ENCODE results near the gene ABTB1. TPM values are rescaled to one million over a fixed set of nuclear protein-coding genes. Genes with fewer than 3 reads are reported as not detected.
A peak's percentile ranks its signal among the peaks of the same experiment; 100 is the strongest.

The ABTB1 gene
- total RNA-seq, 1 experiment from 2014 or later, result 12.5 TPM

DNA sequence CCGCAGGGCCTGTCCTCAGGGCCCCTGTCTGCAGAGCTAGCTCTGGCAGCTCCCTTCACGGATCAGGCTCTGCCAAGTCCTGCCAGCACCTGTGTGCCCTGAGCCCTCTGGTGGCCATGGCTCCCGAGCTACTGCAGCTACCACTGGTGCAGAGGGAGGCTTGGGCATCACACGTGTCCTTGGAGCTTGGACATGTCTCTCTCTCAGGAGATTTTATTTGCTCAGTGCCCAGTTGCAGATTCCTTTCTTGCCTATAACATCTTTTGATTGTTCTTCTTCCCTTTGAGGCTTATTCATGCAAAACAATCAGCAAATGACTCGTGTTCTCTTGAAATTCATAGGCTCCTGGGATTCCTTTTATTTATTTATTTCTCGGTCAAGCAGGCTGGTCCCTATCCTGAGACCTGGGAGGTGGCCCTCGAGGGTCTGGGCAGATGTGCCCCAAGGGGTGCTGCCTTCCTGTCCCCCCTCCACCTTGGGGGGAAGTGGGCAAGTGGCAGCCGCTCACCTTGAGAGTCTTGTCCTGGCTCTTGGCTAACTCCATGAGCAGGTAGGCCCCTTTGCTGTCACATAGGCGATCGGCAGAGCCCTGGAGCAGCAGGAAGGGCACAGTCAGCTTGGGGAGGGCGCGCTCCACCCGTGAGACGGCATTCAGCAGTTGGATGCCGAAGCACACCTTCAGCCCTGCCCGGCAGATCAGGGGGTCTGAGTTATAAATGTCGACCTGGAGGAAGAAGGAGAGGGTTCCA is 21.9 kb downstream of the ABTB1 start:
- DNase-seq (ENCODE audit: low spot score) (peak; percentile 53), ATAC-seq (peak; percentile 30)
- ChIA-PET CTCF (interaction anchor here (0.6 to 4.8 kb wide), 23 partner anchors 13 to 439 kb away, joined by 3 to 127 read pairs (median 4); partner anchors contain the start of gene MGLL), POLR2A (interaction anchor here (0.5 kb wide), 1 partner anchor 44 kb away, joined by 4 read pairs; no protein-coding TSS in a partner anchor)
- no peaks in the 10 kb centered on the region for H3K9me3 Mint-ChIP-seq
- H3K4me3 Mint-ChIP-seq, result no peak overlapping the region
- TF ChIP-seq, protein P1, sequence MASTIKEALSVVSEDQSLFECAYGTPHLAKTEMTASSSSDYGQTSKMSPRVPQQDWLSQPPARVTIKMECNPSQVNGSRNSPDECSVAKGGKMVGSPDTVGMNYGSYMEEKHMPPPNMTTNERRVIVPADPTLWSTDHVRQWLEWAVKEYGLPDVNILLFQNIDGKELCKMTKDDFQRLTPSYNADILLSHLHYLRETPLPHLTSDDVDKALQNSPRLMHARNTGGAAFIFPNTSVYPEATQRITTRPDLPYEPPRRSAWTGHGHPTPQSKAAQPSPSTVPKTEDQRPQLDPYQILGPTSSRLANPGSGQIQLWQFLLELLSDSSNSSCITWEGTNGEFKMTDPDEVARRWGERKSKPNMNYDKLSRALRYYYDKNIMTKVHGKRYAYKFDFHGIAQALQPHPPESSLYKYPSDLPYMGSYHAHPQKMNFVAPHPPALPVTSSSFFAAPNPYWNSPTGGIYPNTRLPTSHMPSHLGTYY (CRISPR knock-in tag; IDR thresholded peaks at IDR 0.05), result no peak
- TF ChIP-seq OVOL2 (CRISPR knock-in tag; IDR thresholded peaks at IDR 0.05; ENCODE audit: borderline replicate concordance) (no peak), ZNF532 (CRISPR knock-in tag; IDR thresholded peaks at IDR 0.05; ENCODE audit: borderline replicate concordance) (no peak), MAX (CRISPR knock-in tag; IDR thresholded peaks at IDR 0.05) (no peak)
- TF ChIP-seq, protein P2, sequence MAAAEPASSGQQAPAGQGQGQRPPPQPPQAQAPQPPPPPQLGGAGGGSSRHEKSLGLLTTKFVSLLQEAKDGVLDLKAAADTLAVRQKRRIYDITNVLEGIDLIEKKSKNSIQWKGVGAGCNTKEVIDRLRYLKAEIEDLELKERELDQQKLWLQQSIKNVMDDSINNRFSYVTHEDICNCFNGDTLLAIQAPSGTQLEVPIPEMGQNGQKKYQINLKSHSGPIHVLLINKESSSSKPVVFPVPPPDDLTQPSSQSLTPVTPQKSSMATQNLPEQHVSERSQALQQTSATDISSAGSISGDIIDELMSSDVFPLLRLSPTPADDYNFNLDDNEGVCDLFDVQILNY (CRISPR knock-in tag; IDR thresholded peaks at IDR 0.05), result no peak
- no peak overlapping the region for H3K27ac Mint-ChIP-seq
- peaks cover 7% of the 10 kb centered on the region for H3K4me1 Mint-ChIP-seq
- no peaks in the 10 kb centered on the region for H3K27me3 Mint-ChIP-seq (ENCODE audit: low read depth)
- no peaks in the 10 kb centered on the region for H3K36me3 Mint-ChIP-seq

DNA sequence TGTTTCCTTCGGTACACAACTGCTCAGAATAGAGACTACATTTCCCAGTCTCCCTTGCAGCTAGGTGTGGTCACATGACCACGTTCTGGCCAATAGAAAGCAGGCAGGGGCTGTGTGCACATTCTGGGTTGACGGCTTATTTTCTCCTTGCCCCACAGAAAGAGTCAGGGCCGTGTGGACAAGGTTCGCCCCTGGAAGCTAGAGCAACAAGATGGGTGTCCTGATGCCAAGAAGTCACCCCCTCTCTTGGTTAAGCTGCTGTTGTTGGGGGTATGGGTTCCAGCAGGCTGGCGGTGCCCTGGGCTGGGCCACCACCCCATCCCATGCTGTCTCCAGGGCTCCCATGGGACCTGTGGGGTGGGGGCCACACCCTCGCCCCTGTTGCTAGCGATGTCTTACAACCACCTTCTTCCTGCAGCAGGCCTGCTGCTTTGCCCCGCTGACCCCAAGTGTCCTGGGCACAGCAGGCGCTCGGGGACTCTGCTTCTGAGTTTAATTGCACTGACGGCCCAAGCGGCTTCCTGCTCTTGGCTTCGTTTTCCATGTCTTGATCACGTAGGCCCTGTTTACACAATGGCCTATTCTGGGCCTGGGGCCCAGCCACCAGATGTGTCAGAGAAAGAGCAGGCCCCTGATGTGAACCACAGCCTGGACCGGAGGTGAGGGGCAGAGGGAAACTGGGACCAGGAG is 24.9 kb downstream of the ABTB1 start:
- no peak overlapping the region for H3K27ac Mint-ChIP-seq
- H3K4me1 Mint-ChIP-seq, result no peaks in the 10 kb centered on the region; the same call in 1 of the 2 replicates
- H3K9me3 Mint-ChIP-seq, result no peaks in the 10 kb centered on the region
- peak overlapping the region; percentile 39 for H3K4me3 Mint-ChIP-seq
- TF ChIP-seq, protein P3, sequence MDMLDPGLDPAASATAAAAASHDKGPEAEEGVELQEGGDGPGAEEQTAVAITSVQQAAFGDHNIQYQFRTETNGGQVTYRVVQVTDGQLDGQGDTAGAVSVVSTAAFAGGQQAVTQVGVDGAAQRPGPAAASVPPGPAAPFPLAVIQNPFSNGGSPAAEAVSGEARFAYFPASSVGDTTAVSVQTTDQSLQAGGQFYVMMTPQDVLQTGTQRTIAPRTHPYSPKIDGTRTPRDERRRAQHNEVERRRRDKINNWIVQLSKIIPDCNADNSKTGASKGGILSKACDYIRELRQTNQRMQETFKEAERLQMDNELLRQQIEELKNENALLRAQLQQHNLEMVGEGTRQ (CRISPR knock-in tag; IDR thresholded peaks at IDR 0.05), result peak; percentile 96
- no peak for TF ChIP-seq SOX15 (CRISPR knock-in tag; IDR thresholded peaks at IDR 0.05)
- TF ChIP-seq USF1 (CRISPR knock-in tag; IDR thresholded peaks at IDR 0.05), result peak; percentile 94
- TF ChIP-seq NFYB (CRISPR knock-in tag; conservative IDR thresholded peaks at IDR 0.05; ENCODE audit: low read depth), result peak; percentile 60
- POLR2A ChIA-PET, result no interaction called here
- CTCF ChIA-PET, result interaction anchor here (0.7 to 4.8 kb wide), 12 partner anchors 9 to 262 kb away, joined by 3 to 127 read pairs (median 5); no protein-coding TSS in a partner anchor
- ATAC-seq (peak; percentile 67), DNase-seq (ENCODE audit: low spot score) (peak; percentile 64)
- no peaks in the 10 kb centered on the region for H3K36me3 Mint-ChIP-seq
- no peaks in the 10 kb centered on the region for H3K27me3 Mint-ChIP-seq (ENCODE audit: low read depth)

DNA sequence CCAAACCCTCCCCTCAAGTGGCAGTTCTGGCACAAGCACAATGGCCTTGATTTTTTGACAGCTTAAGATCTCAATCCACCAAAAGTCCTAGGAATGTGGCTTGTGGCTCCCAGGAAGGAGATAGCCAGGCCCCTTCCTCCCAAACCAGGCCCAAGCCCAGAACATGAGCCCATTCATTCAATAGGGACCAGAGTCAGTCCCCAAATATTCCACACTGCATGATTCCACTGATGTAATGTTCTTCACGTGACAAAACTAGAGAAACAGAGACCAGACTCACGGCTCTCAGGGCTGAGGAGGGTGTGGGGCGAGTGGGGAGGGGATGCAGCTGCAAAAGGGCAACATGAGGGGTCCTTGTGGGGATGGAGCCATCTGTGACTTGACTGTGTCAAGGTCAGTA is 25.5 kb downstream of the ABTB1 start:
- H3K27ac Mint-ChIP-seq, result no peak overlapping the region
- no peak for ATAC-seq
- H3K4me1 Mint-ChIP-seq, result peaks cover 3% of the 10 kb centered on the region
- peaks cover 3% of the 10 kb centered on the region for H3K9me3 Mint-ChIP-seq
- H3K36me3 Mint-ChIP-seq, result no peaks in the 10 kb centered on the region
- ChIA-PET CTCF (interaction anchor here (4.8 kb wide), 1 partner anchor 17 kb away, joined by 127 read pairs; no protein-coding TSS in a partner anchor), POLR2A (no interaction called here)
- DNase-seq (ENCODE audit: low spot score), result no peak
- no peaks in the 10 kb centered on the region for H3K27me3 Mint-ChIP-seq (ENCODE audit: low read depth)
- H3K4me3 Mint-ChIP-seq, result no peak overlapping the region
- TF ChIP-seq ZNF423 (CRISPR knock-in tag; IDR thresholded peaks at IDR 0.05) (no peak), ZNF263 (CRISPR knock-in tag; IDR thresholded peaks at IDR 0.05; ENCODE audit: low read depth) (no peak), FOXJ3 (CRISPR knock-in tag; IDR thresholded peaks at IDR 0.05; ENCODE audit: borderline replicate concordance) (no peak), SMAD4 (CRISPR knock-in tag; IDR thresholded peaks at IDR 0.05) (no peak), ZNF671 (CRISPR knock-in tag; IDR thresholded peaks at IDR 0.05) (no peak), MXD4 (CRISPR knock-in tag; IDR thresholded peaks at IDR 0.05; ENCODE audit: borderline replicate concordance) (no peak)
- TF ChIP-seq, protein P2 (CRISPR knock-in tag; IDR thresholded peaks at IDR 0.05), result no peak
- TF ChIP-seq, protein P4, sequence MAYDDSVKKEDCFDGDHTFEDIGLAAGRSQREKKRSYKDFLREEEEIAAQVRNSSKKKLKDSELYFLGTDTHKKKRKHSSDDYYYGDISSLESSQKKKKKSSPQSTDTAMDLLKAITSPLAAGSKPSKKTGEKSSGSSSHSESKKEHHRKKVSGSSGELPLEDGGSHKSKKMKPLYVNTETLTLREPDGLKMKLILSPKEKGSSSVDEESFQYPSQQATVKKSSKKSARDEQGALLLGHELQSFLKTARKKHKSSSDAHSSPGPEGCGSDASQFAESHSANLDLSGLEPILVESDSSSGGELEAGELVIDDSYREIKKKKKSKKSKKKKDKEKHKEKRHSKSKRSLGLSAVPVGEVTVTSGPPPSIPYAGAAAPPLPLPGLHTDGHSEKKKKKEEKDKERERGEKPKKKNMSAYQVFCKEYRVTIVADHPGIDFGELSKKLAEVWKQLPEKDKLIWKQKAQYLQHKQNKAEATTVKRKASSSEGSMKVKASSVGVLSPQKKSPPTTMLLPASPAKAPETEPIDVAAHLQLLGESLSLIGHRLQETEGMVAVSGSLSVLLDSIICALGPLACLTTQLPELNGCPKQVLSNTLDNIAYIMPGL (CRISPR knock-in tag; IDR thresholded peaks at IDR 0.05), result no peak
